IMR-90 (cell line): ENCODE measurements around the gene EYS. TPM values are rescaled to one million over a fixed set of nuclear protein-coding genes. Genes with fewer than 3 reads are reported as not detected.

ENCODE experiments used
- ATAC-seq: fragments of 200-7000 bp; cut with Tn5 transposase; 2 replicates; pipeline ENCODE4 v1.9.1; 2020; ENCODE audit warnings: low read depth, mild to moderate bottlenecking, moderate library complexity
- BruUV-seq: library from RNA; stranded (reverse); fragments of 400-500 nt; replicated peaks from 2 replicates; lab custom pipeline; 2021; lab: Mats Ljungman, UMichigan
- CTCF ChIA-PET: fragments of 300-600 bp; formaldehyde crosslinking; extraction: SDS; loops from one replicate; lab custom pipeline; 2021; ENCODE audit warnings: antibody characterized with exemption; lab: Yijun Ruan, JAX
- POLR2A ChIA-PET: fragments of 300-600 bp; sonication (Branson Sonifier 250); formaldehyde crosslinking; loops from one replicate; lab custom pipeline; 2022; ENCODE audit warnings: antibody characterized with exemption; ENCODE audit not compliant: unreplicated experiment; lab: Charles Lee
- DNase-seq: peaks from one replicate; pipeline ENCODE4 v3.0.0; 2013
- H2AFZ ChIP-seq: replicated peaks from 2 replicates; pipeline ENCODE3; 2013; ENCODE audit warnings: low read length, mild to moderate bottlenecking; ENCODE audit not compliant: poor library complexity
- H2AK5ac ChIP-seq: 2 replicates; pipeline ENCODE4 v1.6.1; 2013; ENCODE audit warnings: low read depth, low read length, inconsistent platforms
- H2AK9ac ChIP-seq: replicated peaks from 2 replicates; pipeline ENCODE3; 2013; ENCODE audit warnings: mild to moderate bottlenecking, low read depth, low read length, moderate library complexity; ENCODE audit not compliant: poor library complexity
- H2BK120ac ChIP-seq: 2 replicates; pipeline ENCODE4 v1.6.1; 2013; ENCODE audit warnings: low read depth, low read length, inconsistent platforms
- H2BK15ac ChIP-seq: 3 replicates; pipeline ENCODE4 v1.6.1; 2013; ENCODE audit warnings: low read depth, low read length, inconsistent platforms
- H2BK20ac ChIP-seq: 2 replicates; pipeline ENCODE4 v1.6.1; 2013; ENCODE audit warnings: low read depth, mild to moderate bottlenecking, inconsistent platforms, low read length, moderate library complexity
- H2BK5ac ChIP-seq: 2 replicates; pipeline ENCODE4 v1.6.1; 2013; ENCODE audit warnings: mild to moderate bottlenecking, low read depth, low read length, inconsistent platforms; ENCODE audit not compliant: poor library complexity, severe bottlenecking
- H3K14ac ChIP-seq: replicated peaks from 2 replicates; pipeline ENCODE4 v1.6.1; 2013; ENCODE audit warnings: low read depth, low read length, inconsistent platforms
- H3K18ac ChIP-seq: 2 replicates; pipeline ENCODE4 v1.6.1; 2013; ENCODE audit warnings: low read depth, low read length, control low read depth
- H3K23ac ChIP-seq: 2 replicates; pipeline ENCODE4 v1.6.1; 2013; ENCODE audit warnings: low read depth, low read length, inconsistent platforms
- H3K27ac ChIP-seq: 2 replicates; pipeline ENCODE4 v1.5.1; 2013; ENCODE audit warnings: mild to moderate bottlenecking, control low read depth, low read length; ENCODE audit not compliant: insufficient read depth
- H3K27me3 ChIP-seq: 2 replicates; pipeline ENCODE4 v1.6.1; 2013; ENCODE audit warnings: low read length; ENCODE audit not compliant: control insufficient read depth, insufficient read depth
- H3K36me3 ChIP-seq: 2 replicates; pipeline ENCODE4 v1.6.1; 2013; ENCODE audit warnings: low read length, mixed read lengths; ENCODE audit not compliant: control insufficient read depth, insufficient read depth
- H3K4ac ChIP-seq: 2 replicates; pipeline ENCODE4 v1.6.1; 2013; ENCODE audit warnings: low read depth, low read length, inconsistent platforms
- H3K4me1 ChIP-seq: 2 replicates; pipeline ENCODE4 v1.6.1; 2013; ENCODE audit warnings: low read length, mixed read lengths; ENCODE audit not compliant: control insufficient read depth, insufficient read depth
- H3K4me2 ChIP-seq: 2 replicates; pipeline ENCODE4 v1.6.1; 2013; ENCODE audit warnings: low read depth, mild to moderate bottlenecking, control low read depth, low read length, moderate library complexity
- H3K4me3 ChIP-seq: 2 replicates; pipeline ENCODE4 v1.5.1; 2013; ENCODE audit warnings: low read depth, mild to moderate bottlenecking, control low read depth, low read length, moderate library complexity; ENCODE audit not compliant: insufficient read depth
- H3K56ac ChIP-seq: 2 replicates; pipeline ENCODE4 v1.6.1; 2013; ENCODE audit warnings: low read length, inconsistent platforms; ENCODE audit not compliant: insufficient read depth; ENCODE audit errors: extremely low read depth
- H3K79me1 ChIP-seq, 2 experiments: 2 replicates each; pipeline ENCODE4 v1.6.1; 2013; ENCODE audit warnings: low read length in 2 of 2, inconsistent platforms in 1 of 2, low read depth in 1 of 2
- H3K9ac ChIP-seq: 2 replicates; pipeline ENCODE4 v1.6.1; 2013; ENCODE audit warnings: low read depth, low read length, control low read depth
- H3K9me1 ChIP-seq: 2 replicates; pipeline ENCODE4 v1.6.1; 2013; ENCODE audit warnings: low read length, inconsistent platforms; ENCODE audit not compliant: insufficient read depth
- H3K9me3 ChIP-seq: 2 replicates; pipeline ENCODE4 v1.6.1; 2013; ENCODE audit warnings: low read length; ENCODE audit not compliant: control insufficient read depth, insufficient read depth
- H4K20me1 ChIP-seq: 2 replicates; pipeline ENCODE4 v1.6.1; 2013; ENCODE audit warnings: low read length, inconsistent platforms; ENCODE audit not compliant: insufficient read depth
- H4K5ac ChIP-seq: 2 replicates; pipeline ENCODE4 v1.6.1; 2013; ENCODE audit warnings: mild to moderate bottlenecking, low read depth, low read length, control low read depth
- H4K8ac ChIP-seq, 2 experiments: 2 replicates each; pipeline ENCODE4 v1.6.1; 2013; ENCODE audit warnings: low read depth in 2 of 2, low read length in 2 of 2, control low read depth in 1 of 2, inconsistent platforms in 1 of 2
- H4K91ac ChIP-seq: 2 replicates; pipeline ENCODE4 v1.6.1; 2013; ENCODE audit warnings: low read depth, low read length, inconsistent platforms; ENCODE audit not compliant: insufficient read depth
- BHLHE40 ChIP-seq: fragments of 150-350 bp; IDR thresholded peaks from 2 replicates; pipeline ENCODE4 v1.6.1; 2016; ENCODE audit warnings: mild to moderate bottlenecking, low read depth, low read length
- CEBPB ChIP-seq: IDR thresholded peaks from 2 replicates; pipeline ENCODE4 v1.6.1; 2012; ENCODE audit warnings: low read depth, low read length, improper control_type of control experiment
- CHD1 ChIP-seq: IDR thresholded peaks from 2 replicates; pipeline ENCODE4 v1.6.1; 2012; ENCODE audit warnings: low read depth, low read length, improper control_type of control experiment
- CTCF ChIP-seq: conservative IDR thresholded peaks from 2 replicates; pipeline ENCODE4 v1.5.1; 2012; ENCODE audit warnings: mild to moderate bottlenecking, low read depth, low read length, improper control_type of control experiment
- ELK1 ChIP-seq: fragments of 150-350 bp; IDR thresholded peaks from 2 replicates; pipeline ENCODE4 v1.6.1; 2016; ENCODE audit warnings: low read depth, mild to moderate bottlenecking, low read length, moderate library complexity, borderline replicate concordance
- FOS ChIP-seq: fragments of 150-350 bp; IDR thresholded peaks from 2 replicates; pipeline ENCODE4 v1.6.1; 2016; ENCODE audit warnings: low read depth, low read length
- MAFK ChIP-seq: IDR thresholded peaks from 2 replicates; pipeline ENCODE4 v1.6.1; 2012; ENCODE audit warnings: low read depth, low read length, improper control_type of control experiment
- MAZ ChIP-seq: IDR thresholded peaks from 2 replicates; pipeline ENCODE4 v1.6.1; 2012; ENCODE audit warnings: low read depth, mild to moderate bottlenecking, low read length, improper control_type of control experiment, moderate library complexity, borderline replicate concordance
- MXI1 ChIP-seq: IDR thresholded peaks from 2 replicates; pipeline ENCODE4 v1.6.1; 2012; ENCODE audit warnings: low read depth, mild to moderate bottlenecking, low read length, moderate library complexity, borderline replicate concordance
- NFE2L2 ChIP-seq: fragments of 150-350 bp; IDR thresholded peaks from 2 replicates; pipeline ENCODE4 v1.6.1; 2016; ENCODE audit warnings: low read depth, mild to moderate bottlenecking, low read length
- POLR2A ChIP-seq: IDR thresholded peaks from 2 replicates; pipeline ENCODE4 v1.6.1; 2012; ENCODE audit warnings: mild to moderate bottlenecking, low read depth, low read length
- RAD21 ChIP-seq: IDR thresholded peaks from 2 replicates; pipeline ENCODE4 v1.6.1; 2012; ENCODE audit warnings: low read length, improper control_type of control experiment
- RCOR1 ChIP-seq: IDR thresholded peaks from 2 replicates; pipeline ENCODE4 v1.6.1; 2012; ENCODE audit warnings: mild to moderate bottlenecking, low read length, improper control_type of control experiment; ENCODE audit not compliant: insufficient replicate concordance
- RFX5 ChIP-seq: IDR thresholded peaks from 2 replicates; pipeline ENCODE4 v1.8.0; 2012; ENCODE audit warnings: low read depth, mild to moderate bottlenecking, low read length, moderate library complexity
- SMC3 ChIP-seq: fragments of 150-350 bp; IDR thresholded peaks from 2 replicates; pipeline ENCODE4 v1.6.1; 2016; ENCODE audit warnings: low read depth, mild to moderate bottlenecking, antibody characterized with exemption, low read length, moderate library complexity
- USF2 ChIP-seq: fragments of 150-350 bp; IDR thresholded peaks from 2 replicates; pipeline ENCODE4 v1.6.1; 2017; ENCODE audit warnings: mild to moderate bottlenecking, antibody characterized with exemption, low read length, low read depth
- WGBS, 2 experiments: methylation state at CpG; one replicate each; pipeline versions ENCODE4 v1.1.5 to v1.1.7; 2013; ENCODE audit warnings: missing lambda C conversion rate in 2 of 2; ENCODE audit not compliant: insufficient read length in 1 of 2; ENCODE audit errors: extremely low coverage in 2 of 2; 5-methylcytosine and 5-hydroxymethylcytosine counted together
- dilution Hi-C: fragments of 300-500 bp; cut with HindIII; formaldehyde crosslinking; loops from one replicate; pipeline ENCODE4 v1.14.3; 2018; ENCODE audit warnings: low sequenced_read_pairs; ENCODE audit not compliant: unreplicated experiment
- in situ Hi-C: fragments of 300-500 bp; cut with MboI; formaldehyde crosslinking; loops from 3 replicates; pipeline ENCODE4 v1.14.3; 2019; ENCODE audit warnings: low sequenced_read_pairs, inconsistent platforms, mixed read lengths
- intact Hi-C: fragments of 100-400 bp; cut with micrococcal nuclease; formaldehyde crosslinking; loops from 2 replicates; pipeline ENCODE4 v1.10.0; 2022
- polyA plus RNA-seq, 3 experiments: library from polyadenylated mRNA; depleted of rRNA; stranded (reverse); fragments of >200 nt; gene quantifications; 2 replicates each; pipeline ENCODE4 v1.2.3, GENCODE V29; 2012; ENCODE audit warnings: low replicate concordance in 1 of 3
- total RNA-seq: library from RNA; depleted of rRNA; stranded (reverse); fragments of >200 nt; gene quantifications from 2 replicates; pipeline ENCODE4 v1.2.3, GENCODE V29; 2012

Gene EYS
- total and polyA plus RNA-seq, 2 of the 4 experiments (the other 2 are of a cell fraction) = under 0.01 TPM; not detected in 1

- DNase-seq = no peak
- POLR2A ChIA-PET = no interaction called here
- H3K79me1 ChIP-seq = no peaks in the 10 kb centered on the region
- H4K20me1 ChIP-seq = no peaks in the 10 kb centered on the region
- H2BK5ac ChIP-seq = no peak overlapping the region
- H3K9ac ChIP-seq = no peak overlapping the region
- TF ChIP-seq USF2 (no peak), MAZ (no peak), CTCF (no peak), RCOR1 (no peak), CHD1 (no peak), FOS (no peak), ELK1 (no peak), POLR2A (no peak), SMC3 (no peak), RFX5 (no peak), MXI1 (no peak), RAD21 (no peak), BHLHE40 (no peak), MAFK (no peak), CEBPB (no peak), NFE2L2 (no peak)
- no peak overlapping the region for H4K91ac ChIP-seq
- H3K36me3 ChIP-seq = no peaks in the 10 kb centered on the region
- no TSS peak for BruUV-seq
- no peak overlapping the region for H2AFZ ChIP-seq
- no peak overlapping the region for H2BK15ac ChIP-seq
- CTCF ChIA-PET = no interaction called here
- no peak overlapping the region for H4K5ac ChIP-seq
- no CpG with 5 or more reads among the region's 2 CpGs for WGBS, 2 experiments
- H3K4me1 ChIP-seq = no peaks in the 10 kb centered on the region
- H3K4me3 ChIP-seq = no peak overlapping the region
- no peak overlapping the region for H3K14ac ChIP-seq
- H2AK5ac ChIP-seq = no peak overlapping the region
- no peaks in the 10 kb centered on the region for H3K9me1 ChIP-seq
- dilution Hi-C loops = no loop called here
- no peaks in the 10 kb centered on the region for H3K9me3 ChIP-seq
- no peaks in the 10 kb centered on the region for H3K27me3 ChIP-seq
- H3K4ac ChIP-seq = no peak overlapping the region
- H2BK120ac ChIP-seq = no peak overlapping the region
- in situ Hi-C loops = no loop called here
- intact Hi-C loops = no loop called here
- H3K4me2 ChIP-seq = no peak overlapping the region
- ATAC-seq = no peak
- H3K27ac ChIP-seq = no peak overlapping the region
- no peak overlapping the region for H3K18ac ChIP-seq
- no peak overlapping the region for H2AK9ac ChIP-seq
- no peak overlapping the region for H4K8ac ChIP-seq
- H3K23ac ChIP-seq = no peak overlapping the region
- no peak overlapping the region for H2BK20ac ChIP-seq
- no peak overlapping the region for H3K56ac ChIP-seq
Observed at GRCh38 chr6:65191471-65191870, 515.6 kb downstream of the EYS start.
